Measurements from ENCODE around the gene MRPL4. TPM values are rescaled to one million over a fixed set of nuclear protein-coding genes. Genes with fewer than 3 reads are reported as not detected.

Gene MRPL4
- total RNA-seq, 1 donor from 2014 or later, result 39.4 TPM

DNA sequence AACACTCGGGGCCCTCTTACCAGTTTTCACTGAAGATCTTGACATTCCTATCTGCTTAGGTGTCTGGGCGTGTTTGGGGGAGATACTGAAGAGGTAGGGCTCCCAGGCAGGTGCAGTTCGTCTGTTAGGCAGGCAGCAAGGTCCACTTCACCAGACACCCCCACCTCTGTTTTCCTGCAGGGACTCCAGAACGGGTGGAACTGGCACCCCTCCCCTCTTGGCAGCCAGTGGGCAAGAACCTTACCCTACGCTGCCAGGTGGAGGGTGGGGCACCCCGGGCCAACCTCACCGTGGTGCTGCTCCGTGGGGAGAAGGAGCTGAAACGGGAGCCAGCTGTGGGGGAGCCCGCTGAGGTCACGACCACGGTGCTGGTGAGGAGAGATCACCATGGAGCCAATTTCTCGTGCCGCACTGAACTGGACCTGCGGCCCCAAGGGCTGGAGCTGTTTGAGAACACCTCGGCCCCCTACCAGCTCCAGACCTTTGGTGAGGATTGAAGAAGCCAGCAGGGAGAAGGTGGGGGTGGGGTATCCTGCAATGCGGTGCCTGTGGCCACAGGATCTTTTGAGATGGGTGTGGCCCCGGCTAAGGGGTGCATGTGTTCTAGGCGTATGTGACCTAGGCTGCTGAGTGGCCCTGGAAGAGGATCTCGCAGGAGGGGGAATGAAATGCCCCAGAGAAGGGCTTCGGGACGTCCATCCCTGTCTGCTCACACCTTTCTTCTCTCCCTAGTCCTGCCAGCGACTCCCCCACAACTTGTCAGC, 31.5 kb downstream of the MRPL4 start:
- no peak for DNase-seq (ENCODE audit: low spot score)
- Mint-ChIP-seq H3K27me3 (ENCODE audit: low read depth) (peaks cover 4% of the 10 kb centered on the region), H3K4me1 (ENCODE audit: low read depth) (peaks cover 6% of the 10 kb centered on the region), H3K9me3 (ENCODE audit: low read depth) (no peaks in the 10 kb centered on the region), H3K27ac (ENCODE audit: unreplicated experiment) (no peak overlapping the region), H3K4me3 (ENCODE audit: unreplicated experiment) (no peak overlapping the region), H3K36me3 (ENCODE audit: low read depth) (peaks cover 11% of the 10 kb centered on the region)
- TF ChIP-seq, protein P1, sequence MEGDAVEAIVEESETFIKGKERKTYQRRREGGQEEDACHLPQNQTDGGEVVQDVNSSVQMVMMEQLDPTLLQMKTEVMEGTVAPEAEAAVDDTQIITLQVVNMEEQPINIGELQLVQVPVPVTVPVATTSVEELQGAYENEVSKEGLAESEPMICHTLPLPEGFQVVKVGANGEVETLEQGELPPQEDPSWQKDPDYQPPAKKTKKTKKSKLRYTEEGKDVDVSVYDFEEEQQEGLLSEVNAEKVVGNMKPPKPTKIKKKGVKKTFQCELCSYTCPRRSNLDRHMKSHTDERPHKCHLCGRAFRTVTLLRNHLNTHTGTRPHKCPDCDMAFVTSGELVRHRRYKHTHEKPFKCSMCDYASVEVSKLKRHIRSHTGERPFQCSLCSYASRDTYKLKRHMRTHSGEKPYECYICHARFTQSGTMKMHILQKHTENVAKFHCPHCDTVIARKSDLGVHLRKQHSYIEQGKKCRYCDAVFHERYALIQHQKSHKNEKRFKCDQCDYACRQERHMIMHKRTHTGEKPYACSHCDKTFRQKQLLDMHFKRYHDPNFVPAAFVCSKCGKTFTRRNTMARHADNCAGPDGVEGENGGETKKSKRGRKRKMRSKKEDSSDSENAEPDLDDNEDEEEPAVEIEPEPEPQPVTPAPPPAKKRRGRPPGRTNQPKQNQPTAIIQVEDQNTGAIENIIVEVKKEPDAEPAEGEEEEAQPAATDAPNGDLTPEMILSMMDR (IDR thresholded peaks at IDR 0.05), result no peak

DNA sequence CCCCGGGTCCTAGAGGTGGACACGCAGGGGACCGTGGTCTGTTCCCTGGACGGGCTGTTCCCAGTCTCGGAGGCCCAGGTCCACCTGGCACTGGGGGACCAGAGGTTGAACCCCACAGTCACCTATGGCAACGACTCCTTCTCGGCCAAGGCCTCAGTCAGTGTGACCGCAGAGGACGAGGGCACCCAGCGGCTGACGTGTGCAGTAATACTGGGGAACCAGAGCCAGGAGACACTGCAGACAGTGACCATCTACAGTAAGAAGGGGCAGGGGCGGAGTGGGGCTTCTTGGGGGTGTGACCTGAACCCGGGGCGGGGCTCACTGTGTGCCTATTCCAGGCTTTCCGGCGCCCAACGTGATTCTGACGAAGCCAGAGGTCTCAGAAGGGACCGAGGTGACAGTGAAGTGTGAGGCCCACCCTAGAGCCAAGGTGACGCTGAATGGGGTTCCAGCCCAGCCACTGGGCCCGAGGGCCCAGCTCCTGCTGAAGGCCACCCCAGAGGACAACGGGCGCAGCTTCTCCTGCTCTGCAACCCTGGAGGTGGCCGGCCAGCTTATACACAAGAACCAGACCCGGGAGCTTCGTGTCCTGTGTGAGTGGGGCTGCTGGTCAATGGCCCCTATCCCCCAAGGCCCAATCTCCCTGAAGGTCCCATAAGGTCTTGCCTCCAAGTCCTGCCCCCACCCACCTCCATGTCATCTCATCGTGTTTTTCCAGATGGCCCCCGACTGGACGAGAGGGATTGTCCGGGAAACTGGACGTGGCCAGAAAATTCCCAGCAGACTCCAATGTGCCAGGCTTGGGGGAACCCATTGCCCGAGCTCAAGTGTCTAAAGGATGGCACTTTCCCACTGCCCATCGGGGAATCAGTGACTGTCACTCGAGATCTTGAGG, 32.3 kb downstream of the MRPL4 start:
- DNase-seq (ENCODE audit: low spot score), result no peak

DNA sequence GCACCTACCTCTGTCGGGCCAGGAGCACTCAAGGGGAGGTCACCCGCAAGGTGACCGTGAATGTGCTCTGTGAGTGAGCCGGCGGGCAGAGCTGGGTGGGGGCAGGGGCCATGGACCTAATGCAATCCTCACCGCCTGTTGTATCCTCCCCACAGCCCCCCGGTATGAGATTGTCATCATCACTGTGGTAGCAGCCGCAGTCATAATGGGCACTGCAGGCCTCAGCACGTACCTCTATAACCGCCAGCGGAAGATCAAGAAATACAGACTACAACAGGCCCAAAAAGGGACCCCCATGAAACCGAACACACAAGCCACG, 32.9 kb downstream of the MRPL4 start:
- H3K4me3 Mint-ChIP-seq (ENCODE audit: unreplicated experiment), result no peak overlapping the region
- no peak overlapping the region for H3K27ac Mint-ChIP-seq (ENCODE audit: unreplicated experiment)
- H3K9me3 Mint-ChIP-seq (ENCODE audit: low read depth), result no peaks in the 10 kb centered on the region
- H3K36me3 Mint-ChIP-seq (ENCODE audit: low read depth), result peaks cover 9% of the 10 kb centered on the region
- H3K27me3 Mint-ChIP-seq (ENCODE audit: low read depth), result peaks cover 9% of the 10 kb centered on the region
- TF ChIP-seq, protein P1 (IDR thresholded peaks at IDR 0.05), result no peak
- peaks cover 17% of the 10 kb centered on the region for H3K4me1 Mint-ChIP-seq (ENCODE audit: low read depth)
- DNase-seq (ENCODE audit: low spot score), result no peak

More for the DNA sequence above, 32.3 kb downstream of the MRPL4 start:
- H3K4me1 Mint-ChIP-seq (ENCODE audit: low read depth), result peaks cover 14% of the 10 kb centered on the region
- H3K27ac Mint-ChIP-seq (ENCODE audit: unreplicated experiment), result no peak overlapping the region
- H3K27me3 Mint-ChIP-seq (ENCODE audit: low read depth), result peaks cover 9% of the 10 kb centered on the region
- no peaks in the 10 kb centered on the region for H3K9me3 Mint-ChIP-seq (ENCODE audit: low read depth)
- no peak overlapping the region for H3K4me3 Mint-ChIP-seq (ENCODE audit: unreplicated experiment)
- TF ChIP-seq, protein P1 (IDR thresholded peaks at IDR 0.05), result no peak
- peaks cover 11% of the 10 kb centered on the region for H3K36me3 Mint-ChIP-seq (ENCODE audit: low read depth)

DNA sequence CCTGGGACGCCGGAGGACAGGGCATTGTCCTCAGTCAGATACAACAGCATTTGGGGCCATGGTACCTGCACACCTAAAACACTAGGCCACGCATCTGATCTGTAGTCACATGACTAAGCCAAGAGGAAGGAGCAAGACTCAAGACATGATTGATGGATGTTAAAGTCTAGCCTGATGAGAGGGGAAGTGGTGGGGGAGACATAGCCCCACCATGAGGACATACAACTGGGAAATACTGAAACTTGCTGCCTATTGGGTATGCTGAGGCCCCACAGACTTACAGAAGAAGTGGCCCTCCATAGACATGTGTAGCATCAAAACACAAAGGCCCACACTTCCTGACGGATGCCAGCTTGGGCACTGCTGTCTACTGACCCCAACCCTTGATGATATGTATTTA, 33.4 kb downstream of the MRPL4 start:
- peaks cover 12% of the 10 kb centered on the region for H3K27me3 Mint-ChIP-seq (ENCODE audit: low read depth)
- peaks cover 21% of the 10 kb centered on the region for H3K4me1 Mint-ChIP-seq (ENCODE audit: low read depth)
- H3K9me3 Mint-ChIP-seq (ENCODE audit: low read depth), result no peaks in the 10 kb centered on the region
- H3K4me3 Mint-ChIP-seq (ENCODE audit: unreplicated experiment), result no peak overlapping the region
- TF ChIP-seq, protein P1 (IDR thresholded peaks at IDR 0.05), result no peak
- DNase-seq (ENCODE audit: low spot score), result no peak
- H3K27ac Mint-ChIP-seq (ENCODE audit: unreplicated experiment), result no peak overlapping the region
- H3K36me3 Mint-ChIP-seq (ENCODE audit: low read depth), result peaks cover 8% of the 10 kb centered on the region
